ENCODE results near the gene CYP1A1. TPM values are rescaled to one million over a fixed set of nuclear protein-coding genes. Genes with fewer than 3 reads are reported as not detected.

The CYP1A1 gene
- total RNA-seq, 1 donor from 2014 or later, result 7.0 TPM

DNA sequence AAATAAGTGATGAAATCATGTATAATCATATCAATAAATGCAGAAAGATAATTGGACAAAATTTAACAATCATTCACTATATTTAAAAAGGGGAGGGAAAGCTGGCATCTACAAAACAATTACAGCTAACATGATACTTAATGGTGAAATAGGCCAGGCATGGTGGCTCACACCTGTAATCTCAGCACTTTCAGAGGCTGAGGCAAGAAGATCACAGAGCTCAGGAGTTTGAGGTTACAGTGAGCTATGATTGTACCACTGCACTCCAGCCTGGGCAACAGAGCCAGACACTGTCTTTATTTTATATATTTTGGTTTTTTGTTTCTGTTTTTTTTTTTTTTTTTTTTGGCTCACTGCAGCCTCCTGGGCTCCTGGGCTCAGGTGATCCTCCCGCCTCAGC lies 41.6 kb downstream of the CYP1A1 start:
- H3K4me1 Mint-ChIP-seq (ENCODE audit: unreplicated experiment), result no peaks in the 10 kb centered on the region
- no peaks in the 10 kb centered on the region for H3K27me3 Mint-ChIP-seq (ENCODE audit: unreplicated experiment)
- DNase-seq (ENCODE audit: low spot score), result no peak
- H3K27ac Mint-ChIP-seq (ENCODE audit: unreplicated experiment), result no peak overlapping the region
- peaks cover 30% of the 10 kb centered on the region for H3K36me3 Mint-ChIP-seq (ENCODE audit: low read depth, unreplicated experiment)
- TF ChIP-seq, protein P1, sequence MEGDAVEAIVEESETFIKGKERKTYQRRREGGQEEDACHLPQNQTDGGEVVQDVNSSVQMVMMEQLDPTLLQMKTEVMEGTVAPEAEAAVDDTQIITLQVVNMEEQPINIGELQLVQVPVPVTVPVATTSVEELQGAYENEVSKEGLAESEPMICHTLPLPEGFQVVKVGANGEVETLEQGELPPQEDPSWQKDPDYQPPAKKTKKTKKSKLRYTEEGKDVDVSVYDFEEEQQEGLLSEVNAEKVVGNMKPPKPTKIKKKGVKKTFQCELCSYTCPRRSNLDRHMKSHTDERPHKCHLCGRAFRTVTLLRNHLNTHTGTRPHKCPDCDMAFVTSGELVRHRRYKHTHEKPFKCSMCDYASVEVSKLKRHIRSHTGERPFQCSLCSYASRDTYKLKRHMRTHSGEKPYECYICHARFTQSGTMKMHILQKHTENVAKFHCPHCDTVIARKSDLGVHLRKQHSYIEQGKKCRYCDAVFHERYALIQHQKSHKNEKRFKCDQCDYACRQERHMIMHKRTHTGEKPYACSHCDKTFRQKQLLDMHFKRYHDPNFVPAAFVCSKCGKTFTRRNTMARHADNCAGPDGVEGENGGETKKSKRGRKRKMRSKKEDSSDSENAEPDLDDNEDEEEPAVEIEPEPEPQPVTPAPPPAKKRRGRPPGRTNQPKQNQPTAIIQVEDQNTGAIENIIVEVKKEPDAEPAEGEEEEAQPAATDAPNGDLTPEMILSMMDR (IDR thresholded peaks at IDR 0.05; ENCODE audit: unreplicated experiment), result no peak
- peaks cover 4% of the 10 kb centered on the region for H3K9me3 Mint-ChIP-seq (ENCODE audit: unreplicated experiment)
- peak overlapping the region; percentile 8 for H3K4me3 Mint-ChIP-seq (ENCODE audit: unreplicated experiment)

DNA sequence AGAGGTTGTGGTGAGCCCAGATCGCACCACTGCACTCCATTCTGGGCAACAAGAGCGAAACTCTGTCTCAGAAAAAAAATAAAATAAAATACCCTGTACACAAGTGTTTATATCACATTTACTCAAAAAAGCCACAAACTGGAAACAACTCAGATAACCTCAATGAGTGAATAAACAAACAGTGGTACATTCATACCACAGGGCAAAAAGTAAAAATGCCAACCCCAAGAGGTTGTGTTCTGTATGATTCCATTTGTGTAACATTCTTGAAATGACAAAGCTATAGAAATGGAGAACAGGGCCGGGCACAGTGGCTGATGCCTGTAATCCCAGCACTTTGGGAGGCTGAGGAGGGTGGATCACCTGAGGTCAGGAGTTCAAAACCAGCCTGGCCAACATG lies 42.4 kb downstream of the CYP1A1 start:
- H3K36me3 Mint-ChIP-seq (ENCODE audit: low read depth, unreplicated experiment), result peaks cover 30% of the 10 kb centered on the region
- no peaks in the 10 kb centered on the region for H3K4me1 Mint-ChIP-seq (ENCODE audit: unreplicated experiment)
- H3K27ac Mint-ChIP-seq (ENCODE audit: unreplicated experiment), result no peak overlapping the region
- no peak overlapping the region for H3K4me3 Mint-ChIP-seq (ENCODE audit: unreplicated experiment)
- H3K9me3 Mint-ChIP-seq (ENCODE audit: unreplicated experiment), result peaks cover 4% of the 10 kb centered on the region
- TF ChIP-seq, protein P1 (IDR thresholded peaks at IDR 0.05; ENCODE audit: unreplicated experiment), result no peak
- no peaks in the 10 kb centered on the region for H3K27me3 Mint-ChIP-seq (ENCODE audit: unreplicated experiment)
- no peak for DNase-seq (ENCODE audit: low spot score)

DNA sequence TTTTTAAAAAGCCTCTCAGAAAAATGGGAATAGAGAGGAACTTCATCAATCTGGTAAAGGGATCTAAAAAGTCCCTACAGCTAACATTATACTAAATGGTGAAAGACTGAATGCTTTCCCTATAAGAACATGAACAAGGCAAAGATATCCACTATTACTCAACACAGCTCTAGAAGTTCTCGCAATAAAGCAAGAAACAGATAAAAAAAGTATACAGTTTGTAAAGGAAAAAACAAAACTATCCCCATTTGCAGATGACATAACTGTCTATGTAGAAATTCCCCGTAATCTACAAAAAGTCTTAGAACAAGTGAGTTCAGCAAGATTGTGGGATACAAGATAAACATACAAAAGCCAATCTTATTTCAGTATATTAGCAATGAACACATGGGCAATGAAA lies 44.9 kb downstream of the CYP1A1 start:
- H3K9me3 Mint-ChIP-seq (ENCODE audit: unreplicated experiment), result peaks cover 4% of the 10 kb centered on the region

DNA sequence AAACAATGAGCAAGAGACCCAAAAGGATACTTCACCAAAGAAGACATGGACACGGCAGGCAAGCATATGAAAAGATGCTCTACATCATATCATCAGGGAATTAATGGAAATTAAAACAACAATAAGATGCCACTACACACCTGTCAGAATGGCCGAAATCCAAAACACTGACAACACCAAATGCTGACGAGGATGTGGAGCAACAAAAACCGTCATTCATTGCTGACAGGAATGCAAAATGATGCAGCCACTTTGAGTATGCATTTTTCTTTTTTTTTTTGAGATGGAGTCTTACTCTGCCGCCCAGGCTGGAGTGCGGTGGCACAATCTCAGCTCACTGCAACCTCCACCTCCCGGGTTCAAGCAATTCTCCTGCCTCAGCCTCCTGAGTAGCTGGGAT lies 48.5 kb downstream of the CYP1A1 start:
- H3K36me3 Mint-ChIP-seq (ENCODE audit: low read depth, unreplicated experiment), result peaks cover 15% of the 10 kb centered on the region
- peaks cover 9% of the 10 kb centered on the region for H3K4me1 Mint-ChIP-seq (ENCODE audit: unreplicated experiment)
- H3K27me3 Mint-ChIP-seq (ENCODE audit: unreplicated experiment), result no peaks in the 10 kb centered on the region
- H3K27ac Mint-ChIP-seq (ENCODE audit: unreplicated experiment), result no peak overlapping the region
- no peak overlapping the region for H3K4me3 Mint-ChIP-seq (ENCODE audit: unreplicated experiment)
- TF ChIP-seq, protein P1 (IDR thresholded peaks at IDR 0.05; ENCODE audit: unreplicated experiment), result no peak
- H3K9me3 Mint-ChIP-seq (ENCODE audit: unreplicated experiment), result no peaks in the 10 kb centered on the region
- no peak for DNase-seq (ENCODE audit: low spot score)

More for the DNA sequence above, 44.9 kb downstream of the CYP1A1 start:
- no peak overlapping the region for H3K27ac Mint-ChIP-seq (ENCODE audit: unreplicated experiment)
- H3K4me1 Mint-ChIP-seq (ENCODE audit: unreplicated experiment), result no peaks in the 10 kb centered on the region
- H3K36me3 Mint-ChIP-seq (ENCODE audit: low read depth, unreplicated experiment), result peaks cover 27% of the 10 kb centered on the region
- H3K27me3 Mint-ChIP-seq (ENCODE audit: unreplicated experiment), result no peaks in the 10 kb centered on the region
- H3K4me3 Mint-ChIP-seq (ENCODE audit: unreplicated experiment), result no peak overlapping the region
- DNase-seq (ENCODE audit: low spot score), result no peak
- TF ChIP-seq, protein P1 (IDR thresholded peaks at IDR 0.05; ENCODE audit: unreplicated experiment), result no peak

DNA sequence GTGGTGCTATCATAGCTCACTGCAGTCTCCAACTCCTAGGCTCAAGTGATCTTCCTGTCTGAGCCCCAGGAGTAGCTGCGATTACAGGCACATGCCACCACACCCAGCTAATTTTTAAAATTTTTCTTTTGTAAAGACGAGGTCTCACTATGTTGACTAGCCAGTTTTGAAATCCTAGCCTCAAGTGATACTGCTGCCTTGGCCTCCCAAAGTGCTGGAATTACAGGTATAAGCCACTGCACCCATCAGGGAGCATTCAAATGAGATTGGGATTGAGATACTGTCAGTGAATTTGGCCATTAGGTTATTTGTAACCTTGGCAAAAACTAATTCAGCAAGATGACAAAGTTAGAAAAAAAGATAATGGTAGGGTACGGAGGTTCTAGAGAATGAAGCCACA lies 51.2 kb downstream of the CYP1A1 start:
- Mint-ChIP-seq H3K36me3 (ENCODE audit: low read depth, unreplicated experiment) (peaks cover 22% of the 10 kb centered on the region), H3K4me3 (ENCODE audit: unreplicated experiment) (no peak overlapping the region), H3K27me3 (ENCODE audit: unreplicated experiment) (no peaks in the 10 kb centered on the region), H3K27ac (ENCODE audit: unreplicated experiment) (peak overlapping the region; percentile 14), H3K4me1 (ENCODE audit: unreplicated experiment) (peaks cover 23% of the 10 kb centered on the region), H3K9me3 (ENCODE audit: unreplicated experiment) (no peaks in the 10 kb centered on the region)
- DNase-seq (ENCODE audit: low spot score), result no peak
- TF ChIP-seq, protein P1 (IDR thresholded peaks at IDR 0.05; ENCODE audit: unreplicated experiment), result no peak
